GM12864 (cell line): Measurements from ENCODE around the gene CDH13.

ENCODE experiments used
- DNase-seq: peaks from one replicate; pipeline ENCODE4 v3.0.0-alpha.2; 2011; ENCODE audit warnings: low read depth
- H3K4me3 ChIP-seq: 2 replicates; pipeline ENCODE4 v1.5.1; 2011; ENCODE audit warnings: mild to moderate bottlenecking, low read depth, low read length, control low read depth
- TF ChIP-seq, protein P1 (sequence below): IDR thresholded peaks from 2 replicates; pipeline ENCODE4 v1.5.1; 2011; ENCODE audit warnings: low read depth, mild to moderate bottlenecking, moderate library complexity, low read length, control low read depth, inconsistent platforms; ENCODE audit errors: missing control alignments

Gene CDH13

GRCh38 chr16:83271123-83271522, 644.4 kb downstream of the CDH13 start:
- no peak overlapping the region for H3K4me3 ChIP-seq
- DNase-seq: no peak
- TF ChIP-seq, protein P1, sequence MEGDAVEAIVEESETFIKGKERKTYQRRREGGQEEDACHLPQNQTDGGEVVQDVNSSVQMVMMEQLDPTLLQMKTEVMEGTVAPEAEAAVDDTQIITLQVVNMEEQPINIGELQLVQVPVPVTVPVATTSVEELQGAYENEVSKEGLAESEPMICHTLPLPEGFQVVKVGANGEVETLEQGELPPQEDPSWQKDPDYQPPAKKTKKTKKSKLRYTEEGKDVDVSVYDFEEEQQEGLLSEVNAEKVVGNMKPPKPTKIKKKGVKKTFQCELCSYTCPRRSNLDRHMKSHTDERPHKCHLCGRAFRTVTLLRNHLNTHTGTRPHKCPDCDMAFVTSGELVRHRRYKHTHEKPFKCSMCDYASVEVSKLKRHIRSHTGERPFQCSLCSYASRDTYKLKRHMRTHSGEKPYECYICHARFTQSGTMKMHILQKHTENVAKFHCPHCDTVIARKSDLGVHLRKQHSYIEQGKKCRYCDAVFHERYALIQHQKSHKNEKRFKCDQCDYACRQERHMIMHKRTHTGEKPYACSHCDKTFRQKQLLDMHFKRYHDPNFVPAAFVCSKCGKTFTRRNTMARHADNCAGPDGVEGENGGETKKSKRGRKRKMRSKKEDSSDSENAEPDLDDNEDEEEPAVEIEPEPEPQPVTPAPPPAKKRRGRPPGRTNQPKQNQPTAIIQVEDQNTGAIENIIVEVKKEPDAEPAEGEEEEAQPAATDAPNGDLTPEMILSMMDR: no peak

GRCh38 chr16:83271970-83272575, 645.3 kb downstream of the CDH13 start:
- no peak for DNase-seq
- H3K4me3 ChIP-seq: no peak overlapping the region
- TF ChIP-seq, protein P1: no peak

- no peak overlapping the region for H3K4me3 ChIP-seq
- TF ChIP-seq, protein P1: no peak
- DNase-seq: no peak
Measured at GRCh38 chr16:83272843-83273242, 646.1 kb downstream of the CDH13 start.

DNA sequence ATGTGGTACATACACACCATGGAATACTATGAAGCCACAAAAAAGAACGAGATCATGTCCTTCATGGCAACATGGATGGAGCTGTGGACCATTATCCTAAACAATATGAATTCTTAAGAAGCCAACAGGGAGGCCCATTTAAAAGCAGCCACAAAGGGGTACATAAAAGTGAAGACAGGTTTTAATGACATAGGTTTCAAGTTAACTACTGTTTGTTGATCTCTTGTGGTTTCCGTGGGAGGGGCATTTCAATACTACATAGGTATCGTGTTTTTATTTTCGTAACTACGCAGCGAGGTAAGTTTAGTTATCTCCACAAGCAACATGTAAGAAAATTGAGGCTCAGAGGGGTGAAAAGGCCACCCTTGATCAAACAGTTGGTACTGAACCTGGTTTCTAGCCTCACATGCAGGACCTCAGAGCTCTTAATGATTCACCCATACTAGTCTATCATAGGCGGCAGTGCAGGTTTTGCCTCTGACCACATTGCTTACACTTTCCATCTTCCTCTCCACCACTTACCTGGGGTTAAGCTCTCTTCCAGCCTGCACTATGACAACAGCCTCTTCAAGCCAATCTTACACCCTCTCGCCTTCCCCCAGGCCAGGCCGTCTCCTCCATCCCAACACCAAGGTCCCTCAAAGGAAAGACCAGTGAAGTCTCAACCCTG, 646.9 kb downstream of the CDH13 start:
- H3K4me3 ChIP-seq: no peak overlapping the region
- DNase-seq: no peak
- TF ChIP-seq, protein P1: no peak

DNA sequence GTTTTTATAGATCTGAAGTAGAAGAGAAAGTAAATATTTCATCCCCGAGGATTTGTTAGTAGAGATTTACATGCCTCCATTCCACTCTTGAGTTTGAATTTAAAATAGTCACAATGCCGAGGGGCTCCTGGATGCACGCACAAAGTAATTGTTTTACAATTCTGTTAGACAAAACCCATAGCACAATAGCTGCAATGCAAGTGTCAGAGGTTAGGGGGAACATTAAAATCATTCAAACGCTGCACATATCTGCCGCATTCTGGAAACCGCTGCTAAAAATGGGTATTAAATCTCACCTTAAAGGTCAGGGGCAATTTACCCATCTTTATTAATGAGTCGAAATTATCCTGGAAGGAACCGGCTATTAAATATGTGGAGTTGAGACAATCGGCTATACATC, 652.5 kb downstream of the CDH13 start:
- DNase-seq: no peak
- H3K4me3 ChIP-seq: no peak overlapping the region
- TF ChIP-seq, protein P1: no peak

DNA sequence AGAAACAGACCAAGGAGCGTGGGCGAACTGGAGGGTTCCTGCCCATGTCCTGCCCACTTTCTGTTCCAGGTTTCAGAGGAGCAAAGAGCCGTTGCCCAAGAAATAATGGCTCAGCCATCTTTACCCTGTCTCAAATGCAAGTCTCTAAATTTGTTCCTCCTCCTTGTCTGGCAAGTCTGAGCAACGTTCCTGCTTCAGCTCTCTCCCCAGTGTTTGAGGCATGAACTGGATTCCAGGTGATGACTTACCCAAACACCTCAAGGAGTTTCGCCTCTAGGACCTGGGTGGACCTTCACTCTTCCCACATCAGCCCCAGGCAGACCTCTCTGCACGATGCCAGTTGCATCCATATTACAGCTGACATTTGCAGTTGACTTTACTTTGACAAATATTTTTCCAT, 659.2 kb downstream of the CDH13 start:
- no peak overlapping the region for H3K4me3 ChIP-seq
- TF ChIP-seq, protein P1: no peak

DNA sequence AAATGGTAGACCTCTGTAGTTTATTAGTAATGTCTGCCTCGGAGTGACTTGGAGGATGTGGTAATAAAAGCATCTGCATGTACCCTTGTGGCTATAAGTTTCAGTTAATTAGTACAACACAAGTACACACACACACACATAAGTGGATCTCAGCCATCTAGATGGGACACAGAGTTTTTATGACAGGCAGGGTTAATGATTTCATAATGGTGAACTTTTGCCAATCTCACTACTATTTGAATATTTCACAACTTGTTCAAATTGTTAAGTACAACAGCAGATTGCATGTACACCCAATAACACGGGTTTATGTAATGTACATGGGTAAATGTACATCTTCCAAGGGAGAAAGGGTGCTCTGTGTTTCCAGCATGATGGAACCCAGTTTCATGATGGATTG, 669.7 kb downstream of the CDH13 start:
- TF ChIP-seq, protein P1: no peak
- DNase-seq: no peak
- no peak overlapping the region for H3K4me3 ChIP-seq

More for the DNA sequence above, 659.2 kb downstream of the CDH13 start:
- no peak for DNase-seq
